K562 (cell line): Measurements from ENCODE around the gene KRT85.

ENCODE experiments used
- CHD1 ChIP-seq: fragments of 200-600 bp; sonication (generic); IDR thresholded peaks from one replicate; pipeline ENCODE4 v1.6.1; 2012; ENCODE audit warnings: mild to moderate bottlenecking, moderate library complexity, low read length, inconsistent platforms
- CREM ChIP-seq: IDR thresholded peaks from 2 replicates; pipeline ENCODE4 v1.6.1; 2014; ENCODE audit warnings: antibody characterized with exemption, low read depth
- CTCF ChIP-seq, 3 experiments: IDR thresholded peaks in 2 of 3; conservative IDR thresholded peaks in 1 of 3; 2 replicates each; pipeline ENCODE4 v1.5.1; 2011 to 2012; ENCODE audit warnings: low read length in 3 of 3, mild to moderate bottlenecking in 3 of 3, control low read depth in 2 of 3, improper control_type of control experiment in 1 of 3, inconsistent platforms in 1 of 3, low read depth in 1 of 3, mixed read lengths in 1 of 3, moderate library complexity in 1 of 3; ENCODE audit not compliant: insufficient read depth in 2 of 3
- GABPA ChIP-seq: fragments of 200-800 bp; sonication (Bioruptor generic); conservative IDR thresholded peaks from 2 replicates; pipeline ENCODE4 v1.6.1; 2016; ENCODE audit warnings: low read depth, missing genetic modification characterization, missing compliant biosample characterization
- HINFP ChIP-seq: fragments of 450-650 bp; conservative IDR thresholded peaks from 2 replicates; pipeline ENCODE4 v1.6.1; 2016; ENCODE audit warnings: missing genetic modification characterization, low read depth, mild to moderate bottlenecking, control low read depth, missing compliant biosample characterization
- MAZ ChIP-seq, 2 experiments: fragments of 450-650 bp in 1 of 2; sonication (generic) in 1 of 2; formaldehyde crosslinking; IDR thresholded peaks in 1 of 2; conservative IDR thresholded peaks in 1 of 2; 2 replicates each; pipeline versions ENCODE4 v1.4.0 to v1.5.0; 2020; ENCODE audit warnings: mild to moderate bottlenecking in 1 of 2, missing genetic modification reagents in 1 of 2
- NCOA1 ChIP-seq: fragments of 450-650 bp; IDR thresholded peaks from 2 replicates; pipeline ENCODE4 v1.6.1; 2016; ENCODE audit warnings: low read depth
- NR2F6 ChIP-seq: fragments of 450-650 bp; formaldehyde crosslinking; IDR thresholded peaks from 2 replicates; pipeline ENCODE4 v1.4.0; 2020; ENCODE audit warnings: mild to moderate bottlenecking
- POLR2A ChIP-seq: fragments of 450-650 bp; conservative IDR thresholded peaks from 2 replicates; pipeline ENCODE4 v1.6.1; 2016
- SP1 ChIP-seq: sonication (generic); formaldehyde crosslinking; IDR thresholded peaks from 2 replicates; pipeline ENCODE4 v1.8.1; 2022; ENCODE audit warnings: mild to moderate bottlenecking, missing genetic modification reagents

- TF ChIP-seq CHD1 (no peak), POLR2A (no peak), SP1 (CRISPR knock-in tag) (no peak), HINFP (tag) (no peak), NCOA1 (no peak), MAZ (CRISPR knock-in tag; conservative IDR thresholded peaks at IDR 0.05 in 1 of 2, IDR thresholded peaks at IDR 0.05 in 1 of 2) (no peak), NR2F6 (CRISPR knock-in tag) (no peak), CREM (no peak), CTCF (IDR thresholded peaks at IDR 0.05 in 2 of 3, conservative IDR thresholded peaks at IDR 0.05 in 1 of 3; ENCODE audit: insufficient read depth in 2 of 3, low read depth in 1 of 3, low read length in 3 of 3) (no peak), GABPA (no peak)
Measured at GRCh38 chr12:52366738-52367485, at the start of gene KRT85.
